AG10803 (cell line): ENCODE results near the gene PTH1R.

ENCODE experiments used
- DNase-seq: peaks from one replicate; pipeline ENCODE4 v3.0.0; 2010; ENCODE audit warnings: low read depth
- H3K4me3 ChIP-seq: 2 replicates; pipeline ENCODE4 v1.5.1; 2011; ENCODE audit warnings: mild to moderate bottlenecking, low read length, control low read depth
- TF ChIP-seq, protein P1 (sequence below): conservative IDR thresholded peaks from 2 replicates; pipeline ENCODE4 v1.5.1; 2011; ENCODE audit warnings: mild to moderate bottlenecking, low read length, control low read depth, inconsistent platforms

The PTH1R gene

DNA sequence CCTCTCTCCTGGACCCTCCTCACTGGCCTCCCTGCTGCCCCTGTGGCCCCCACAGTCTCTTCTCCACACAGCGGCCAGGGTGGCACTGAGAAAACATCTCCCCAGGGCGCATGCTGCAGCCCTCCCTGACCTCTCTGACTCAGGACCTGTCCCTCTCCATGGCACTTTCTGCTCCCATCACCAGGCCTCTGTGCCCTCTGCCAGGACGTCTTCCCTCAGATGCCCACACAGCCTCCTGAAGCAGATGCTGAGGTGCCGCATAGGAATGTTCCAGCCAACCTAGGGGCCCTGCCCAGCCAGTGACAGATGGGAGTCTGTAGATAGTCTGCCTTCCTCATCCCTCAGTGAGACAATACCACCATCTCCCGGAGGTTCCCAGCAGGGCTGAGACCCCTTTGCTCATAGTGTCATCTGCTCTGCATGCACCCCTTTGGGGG is 22.9 kb upstream of the PTH1R start:
- TF ChIP-seq, protein P1, sequence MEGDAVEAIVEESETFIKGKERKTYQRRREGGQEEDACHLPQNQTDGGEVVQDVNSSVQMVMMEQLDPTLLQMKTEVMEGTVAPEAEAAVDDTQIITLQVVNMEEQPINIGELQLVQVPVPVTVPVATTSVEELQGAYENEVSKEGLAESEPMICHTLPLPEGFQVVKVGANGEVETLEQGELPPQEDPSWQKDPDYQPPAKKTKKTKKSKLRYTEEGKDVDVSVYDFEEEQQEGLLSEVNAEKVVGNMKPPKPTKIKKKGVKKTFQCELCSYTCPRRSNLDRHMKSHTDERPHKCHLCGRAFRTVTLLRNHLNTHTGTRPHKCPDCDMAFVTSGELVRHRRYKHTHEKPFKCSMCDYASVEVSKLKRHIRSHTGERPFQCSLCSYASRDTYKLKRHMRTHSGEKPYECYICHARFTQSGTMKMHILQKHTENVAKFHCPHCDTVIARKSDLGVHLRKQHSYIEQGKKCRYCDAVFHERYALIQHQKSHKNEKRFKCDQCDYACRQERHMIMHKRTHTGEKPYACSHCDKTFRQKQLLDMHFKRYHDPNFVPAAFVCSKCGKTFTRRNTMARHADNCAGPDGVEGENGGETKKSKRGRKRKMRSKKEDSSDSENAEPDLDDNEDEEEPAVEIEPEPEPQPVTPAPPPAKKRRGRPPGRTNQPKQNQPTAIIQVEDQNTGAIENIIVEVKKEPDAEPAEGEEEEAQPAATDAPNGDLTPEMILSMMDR = no peak
- H3K4me3 ChIP-seq = no peak overlapping the region
- no peak for DNase-seq

GRCh38 chr3:46856576-46857471 is 20.7 kb upstream of the PTH1R start:
- no peak overlapping the region for H3K4me3 ChIP-seq
- TF ChIP-seq, protein P1 = no peak
- DNase-seq = no peak

DNA sequence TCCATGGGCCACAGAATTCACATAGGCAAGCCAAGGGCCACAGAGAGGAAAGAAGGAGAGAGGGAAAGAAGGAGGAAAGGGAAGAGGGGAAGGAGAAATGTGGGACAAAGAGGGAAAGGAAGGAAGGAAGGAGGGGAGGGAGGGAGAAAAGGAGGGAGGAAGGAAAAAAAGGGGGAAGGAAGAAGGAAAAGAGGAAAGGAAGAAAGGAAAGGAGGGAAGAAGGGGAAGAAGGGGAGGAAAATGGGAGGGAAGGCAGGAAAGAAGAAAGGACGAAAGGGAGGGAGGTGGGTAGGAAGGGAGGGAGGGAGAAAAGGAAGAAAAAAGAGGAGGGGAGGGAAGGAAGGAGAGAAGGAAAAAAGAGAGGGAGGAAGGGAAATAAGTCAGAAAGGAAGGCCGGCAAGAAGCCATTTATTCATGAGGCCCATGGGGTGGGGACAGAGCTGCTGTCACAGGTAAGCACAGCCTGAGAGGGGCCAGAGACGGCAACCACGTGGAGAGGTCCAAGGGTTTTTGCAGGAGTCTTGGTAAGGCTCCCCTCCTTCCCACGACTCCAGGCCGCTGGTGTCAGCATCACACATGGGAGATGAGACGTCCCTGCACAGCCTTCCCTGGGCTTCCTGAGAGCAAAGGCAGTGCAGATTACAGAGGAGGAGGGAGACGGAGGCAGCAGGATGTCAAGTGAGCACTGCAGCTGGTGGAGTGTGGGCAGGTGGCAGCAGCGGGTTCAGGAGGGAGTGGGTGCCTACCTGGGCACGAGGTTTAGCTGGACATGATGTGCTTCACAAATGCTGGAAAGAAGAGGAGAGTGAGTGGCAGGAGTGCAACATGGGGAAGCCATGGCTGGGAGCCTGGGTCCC is 19.8 kb upstream of the PTH1R start:
- no peak overlapping the region for H3K4me3 ChIP-seq
- TF ChIP-seq, protein P1 = no peak
- no peak for DNase-seq

DNA sequence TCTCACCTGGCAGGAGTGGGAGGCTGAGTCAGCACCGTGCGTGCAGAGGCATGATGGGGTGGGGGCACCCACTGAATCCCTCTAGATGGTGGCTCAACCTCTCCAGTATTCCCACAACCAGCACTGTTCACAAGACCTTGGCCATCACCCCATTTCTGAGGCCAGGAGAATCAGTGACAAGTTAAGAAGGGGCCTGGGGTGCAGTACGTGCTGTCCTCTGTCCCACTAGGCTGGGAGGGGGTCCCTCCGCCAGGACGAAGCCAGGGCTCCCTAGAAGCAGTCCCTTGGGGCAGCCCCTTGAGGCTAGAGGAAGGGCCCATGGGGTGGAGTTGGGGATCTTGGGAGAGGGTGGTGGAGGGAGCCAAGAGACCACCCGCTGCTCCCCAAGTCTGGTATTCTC is 19.1 kb upstream of the PTH1R start:
- DNase-seq = no peak
- H3K4me3 ChIP-seq = no peak overlapping the region
- TF ChIP-seq, protein P1 = no peak

GRCh38 chr3:46859001-46859710 is 18.4 kb upstream of the PTH1R start:
- no peak for DNase-seq
- TF ChIP-seq, protein P1 = no peak
- H3K4me3 ChIP-seq = no peak overlapping the region

- no peak for DNase-seq
- TF ChIP-seq, protein P1 = peak; percentile 38
- H3K4me3 ChIP-seq = no peak overlapping the region
Observed at GRCh38 chr3:46860017-46860809, 17.3 kb upstream of the PTH1R start.
